Vagina (tissue), 2 donors: Measurements from ENCODE around the gene ASPG. TPM values are rescaled to one million over a fixed set of nuclear protein-coding genes. Genes with fewer than 3 reads are reported as not detected.

Experiments
- DNase-seq, 2 donors: peaks; one replicate each; pipeline ENCODE4 v3.0.0-alpha.2; 2017; ENCODE audit errors: extremely low spot score in 2 of 2
- H3K27ac ChIP-seq: fragments of 200-600 bp; sonication (generic); one replicate; pipeline ENCODE4 v1.5.1; 2019
- H3K27me3 ChIP-seq: fragments of 200-600 bp; sonication (generic); one replicate; pipeline ENCODE4 v1.5.1; 2019
- H3K36me3 ChIP-seq, 2 donors: fragments of 200-600 bp; sonication (generic); one replicate each; pipeline ENCODE4 v1.5.1; 2017 to 2019
- H3K4me1 ChIP-seq: fragments of 200-600 bp; sonication (generic); one replicate; pipeline ENCODE4 v1.5.1; 2019
- H3K4me3 ChIP-seq, 2 donors: fragments of 200-600 bp; sonication (generic); 1 replicate in 1 of 2; 2 replicates in 1 of 2; pipeline ENCODE4 v1.5.1; 2016 to 2019
- H3K9me3 ChIP-seq: fragments of 200-600 bp; sonication (generic); one replicate; pipeline ENCODE4 v1.5.1; 2019
- CTCF ChIP-seq, 3 experiments: fragments of 450-650 bp in 2 of 3; fragments of 200-600 bp in 1 of 3; sonication (generic) in 1 of 3; IDR thresholded peaks; one replicate each; pipeline ENCODE4 v1.5.1; 2017 to 2019; ENCODE audit warnings: antibody characterized with exemption in 3 of 3, mild to moderate bottlenecking in 2 of 3, moderate library complexity in 2 of 3
- POLR2A ChIP-seq, 2 donors: fragments of 450-650 bp; IDR thresholded peaks; one replicate each; pipeline ENCODE4 v1.6.1; 2017; ENCODE audit warnings: antibody characterized with exemption in 2 of 2, mild to moderate bottlenecking in 2 of 2, moderate library complexity in 2 of 2
- POLR2AphosphoS5 ChIP-seq, 2 donors: sonication (generic); formaldehyde crosslinking; IDR thresholded peaks; one replicate each; pipeline ENCODE4 v1.9.0; 2017; ENCODE audit warnings: antibody characterized with exemption in 2 of 2, mild to moderate bottlenecking in 2 of 2, low read depth in 1 of 2; ENCODE audit not compliant: insufficient read depth in 1 of 2
- intact Hi-C: fragments of 100-400 bp; cut with DNase I; formaldehyde crosslinking; loops from one replicate; pipeline ENCODE4 v1.15.1; 2023
- total RNA-seq: library from RNA; depleted of rRNA; stranded (reverse); fragments of >200 nt; gene quantifications from one replicate; pipeline ENCODE4 v1.2.3, GENCODE V29; 2016

Gene ASPG
- total RNA-seq, 1 donor from 2014 or later: 3.7 TPM

- Histone ChIP-seq H3K27ac (no peak overlapping the region), H3K27me3 (no peaks in the 10 kb centered on the region), H3K4me1 (peaks cover 24% of the 10 kb centered on the region), H3K4me3 (no peak overlapping the region), H3K36me3 (no peaks in the 10 kb centered on the region), H3K9me3 (no peaks in the 10 kb centered on the region)
- intact Hi-C loops: no loop called here
- TF ChIP-seq CTCF (IDR thresholded peaks at IDR 0.05): no peak
- no peak for TF ChIP-seq POLR2AphosphoS5 (IDR thresholded peaks at IDR 0.05; ENCODE audit: insufficient read depth in 1 of 2, low read depth in 1 of 2)
- TF ChIP-seq POLR2A (IDR thresholded peaks at IDR 0.05): no peak
- no peak for DNase-seq
Observed at GRCh38 chr14:104147346-104148125, 62.0 kb downstream of the ASPG start.

- DNase-seq: no peak
- no peaks in the 10 kb centered on the region for H3K9me3 ChIP-seq
- no peak overlapping the region for H3K4me3 ChIP-seq
- TF ChIP-seq POLR2AphosphoS5 (IDR thresholded peaks at IDR 0.05; ENCODE audit: insufficient read depth in 1 of 2, low read depth in 1 of 2) (no peak), POLR2A (IDR thresholded peaks at IDR 0.05) (no peak), CTCF (IDR thresholded peaks at IDR 0.05) (no peak)
- no peaks in the 10 kb centered on the region for H3K36me3 ChIP-seq
- intact Hi-C loops: no loop called here
- peak overlapping the region; percentile 36 for H3K27ac ChIP-seq
- H3K27me3 ChIP-seq: no peaks in the 10 kb centered on the region
- peaks cover 24% of the 10 kb centered on the region for H3K4me1 ChIP-seq
Observed at GRCh38 chr14:104148433-104149277, 63.2 kb downstream of the ASPG start.

GRCh38 chr14:104149278-104149595 lies 63.7 kb downstream of the ASPG start:
- Histone ChIP-seq H3K36me3 (no peaks in the 10 kb centered on the region), H3K4me3 (no peak overlapping the region), H3K9me3 (no peaks in the 10 kb centered on the region), H3K27me3 (no peaks in the 10 kb centered on the region), H3K4me1 (peaks cover 24% of the 10 kb centered on the region), H3K27ac (peak overlapping the region; percentile 36)
- no peak for DNase-seq
- intact Hi-C loops: no loop called here
- no peak for TF ChIP-seq CTCF (IDR thresholded peaks at IDR 0.05)
- no peak for TF ChIP-seq POLR2AphosphoS5 (IDR thresholded peaks at IDR 0.05; ENCODE audit: insufficient read depth in 1 of 2, low read depth in 1 of 2)
- TF ChIP-seq POLR2A (IDR thresholded peaks at IDR 0.05): no peak

GRCh38 chr14:104149617-104150135 lies 64.2 kb downstream of the ASPG start:
- Histone ChIP-seq H3K27me3 (no peaks in the 10 kb centered on the region), H3K36me3 (no peaks in the 10 kb centered on the region), H3K4me1 (peaks cover 24% of the 10 kb centered on the region), H3K27ac (peak overlapping the region; percentile 36), H3K9me3 (no peaks in the 10 kb centered on the region), H3K4me3 (no peak overlapping the region)
- no peak for TF ChIP-seq POLR2A (IDR thresholded peaks at IDR 0.05)
- peak in 1 of 2 donors; percentile 28 for TF ChIP-seq POLR2AphosphoS5 (IDR thresholded peaks at IDR 0.05; ENCODE audit: insufficient read depth in 1 of 2, low read depth in 1 of 2)
- intact Hi-C loops: no loop called here
- no peak for DNase-seq

GRCh38 chr14:104150136-104151025 lies 64.9 kb downstream of the ASPG start:
- TF ChIP-seq POLR2A (IDR thresholded peaks at IDR 0.05) (no peak), CTCF (IDR thresholded peaks at IDR 0.05) (no peak), POLR2AphosphoS5 (IDR thresholded peaks at IDR 0.05; ENCODE audit: insufficient read depth in 1 of 2, low read depth in 1 of 2) (no peak)
- peaks cover 24% of the 10 kb centered on the region for H3K4me1 ChIP-seq
- no peak for DNase-seq
- intact Hi-C loops: no loop called here
- no peaks in the 10 kb centered on the region for H3K36me3 ChIP-seq
- no peak overlapping the region for H3K4me3 ChIP-seq
- H3K27ac ChIP-seq: peak overlapping the region; percentile 36
- no peaks in the 10 kb centered on the region for H3K27me3 ChIP-seq
- H3K9me3 ChIP-seq: no peaks in the 10 kb centered on the region
